A549 (cell line): ENCODE data around the gene SNX19. TPM values are rescaled to one million over a fixed set of nuclear protein-coding genes. Genes with fewer than 3 reads are reported as not detected.
A peak's percentile ranks its signal among the peaks of the same experiment; 100 is the strongest.
"Not testable (repeated sequence)": the region's sequence is repeated elsewhere in the genome, so short reads cannot be mapped to it uniquely, and the experiment has no call there.

Source experiments
- ATAC-seq, 2 experiments: fragments of 200-7000 bp in 1 of 2; fragments of >200 bp in 1 of 2; cut with Nextera tagmentation in 1 of 2; cut with Tn5 transposase in 1 of 2; 3 replicates each; pipeline versions ENCODE4 v1.8.0 to v1.9.1; 2018 to 2020; ENCODE audit warnings: mild to moderate bottlenecking in 1 of 2, moderate library complexity in 1 of 2
- CTCF ChIA-PET: fragments of 300-600 bp; sonication (Branson Sonifier 250); formaldehyde crosslinking; extraction: SDS; loops from one replicate; lab custom pipeline; 2021; ENCODE audit warnings: antibody characterized with exemption, inconsistent platforms; lab: Yijun Ruan, JAX
- POLR2A ChIA-PET: fragments of 350-600 bp; formaldehyde crosslinking; extraction: SDS; loops from one replicate; lab custom pipeline; 2021; ENCODE audit warnings: antibody characterized with exemption, inconsistent platforms; lab: Yijun Ruan, JAX
- DNase-seq, 2 experiments: peaks; one replicate each; pipeline versions ENCODE4 v3.0.0 to v3.0.0-alpha.2; 2011 to 2016; ENCODE audit warnings: low read depth in 1 of 2, low spot score in 1 of 2
- FAIRE-seq: peaks from 2 replicates; lab custom pipeline; 2011; peaks lifted over from hg19 to GRCh38; lab: Jason Lieb, UNC
- H3K27ac ChIP-seq, 2 experiments: fragments of >200 bp; sonication (Bioruptor Twin); formaldehyde crosslinking; 3 replicates each; pipeline ENCODE4 v1.5.1; 2016 to 2017
- H3K4me1 ChIP-seq: fragments of >200 bp; sonication (Bioruptor Twin); formaldehyde crosslinking; 3 replicates; pipeline ENCODE4 v1.6.1; 2016
- H3K4me2 ChIP-seq: fragments of >200 bp; sonication (Bioruptor Twin); formaldehyde crosslinking; 3 replicates; pipeline ENCODE4 v1.6.1; 2016
- H3K4me3 ChIP-seq: fragments of >200 bp; sonication (Bioruptor Twin); formaldehyde crosslinking; 3 replicates; pipeline ENCODE4 v1.5.1; 2016
- H3K9me3 ChIP-seq: fragments of >200 bp; sonication (Bioruptor Twin); formaldehyde crosslinking; 3 replicates; pipeline ENCODE4 v1.6.1; 2016
- CHD4 ChIP-seq: fragments of 200-600 bp; sonication (generic); IDR thresholded peaks from 2 replicates; pipeline ENCODE4 v1.6.1; 2016; ENCODE audit warnings: antibody characterized with exemption, mild to moderate bottlenecking, borderline replicate concordance
- CTCF ChIP-seq: fragments of >200 bp; sonication (Bioruptor Twin); formaldehyde crosslinking; IDR thresholded peaks from 3 replicates; pipeline ENCODE4 v1.5.1; 2016
- E2F6 ChIP-seq: IDR thresholded peaks from 2 replicates; pipeline ENCODE4 v1.6.1; 2012; ENCODE audit warnings: low read depth, borderline replicate concordance
- FOSL2 ChIP-seq, 2 experiments: fragments of 450-650 bp in 1 of 2; fragments of >200 bp in 1 of 2; sonication (Bioruptor Twin) in 1 of 2; formaldehyde crosslinking; IDR thresholded peaks; 2 replicates each; pipeline versions ENCODE4 v1.5.0 to v1.6.1; 2016 to 2020; ENCODE audit warnings: mild to moderate bottlenecking in 1 of 2, moderate library complexity in 1 of 2
- GATA3 ChIP-seq: IDR thresholded peaks from 2 replicates; pipeline ENCODE4 v1.6.1; 2012; ENCODE audit warnings: borderline replicate concordance
- KDM5A ChIP-seq: fragments of 200-600 bp; sonication (generic); IDR thresholded peaks from 2 replicates; pipeline ENCODE4 v1.6.1; 2016; ENCODE audit warnings: antibody characterized with exemption, mild to moderate bottlenecking
- POLR2A ChIP-seq: IDR thresholded peaks from 2 replicates; pipeline ENCODE4 v1.6.1; 2012; ENCODE audit warnings: mild to moderate bottlenecking, low read length
- POLR2AphosphoS2 ChIP-seq: conservative IDR thresholded peaks from 2 replicates; pipeline ENCODE4 v1.6.1; 2012; ENCODE audit warnings: low read length, improper control_type of control experiment, inconsistent platforms
- RAD21 ChIP-seq, 2 experiments: fragments of >200 bp in 1 of 2; sonication (Bioruptor Twin) in 1 of 2; formaldehyde crosslinking in 1 of 2; IDR thresholded peaks in 1 of 2; conservative IDR thresholded peaks in 1 of 2; 2 replicates in 1 of 2; 3 replicates in 1 of 2; pipeline ENCODE4 v1.6.1; 2012 to 2018; ENCODE audit warnings: inconsistent platforms in 1 of 2
- RCOR1 ChIP-seq: fragments of 150-350 bp; IDR thresholded peaks from 2 replicates; pipeline ENCODE4 v1.6.1; 2014; ENCODE audit warnings: antibody characterized with exemption, low read length, low read depth
- REST ChIP-seq: fragments of 200-600 bp; sonication (generic); IDR thresholded peaks from 2 replicates; pipeline ENCODE4 v1.6.1; 2016; ENCODE audit warnings: antibody characterized with exemption, mild to moderate bottlenecking, moderate library complexity
- SMC3 ChIP-seq: fragments of >200 bp; sonication (Bioruptor Twin); formaldehyde crosslinking; IDR thresholded peaks from 3 replicates; pipeline ENCODE4 v1.6.1; 2018; ENCODE audit warnings: inconsistent platforms
- USF2 ChIP-seq: fragments of 450-650 bp; IDR thresholded peaks from 2 replicates; pipeline ENCODE4 v1.6.1; 2014; ENCODE audit warnings: antibody characterized with exemption
- ZC3H11A ChIP-seq: fragments of 450-650 bp; IDR thresholded peaks from 2 replicates; pipeline ENCODE4 v1.6.1; 2014; ENCODE audit warnings: antibody characterized with exemption, mild to moderate bottlenecking
- WGBS: methylation state at CpG from one replicate; pipeline ENCODE4 v1.1.6; 2017; ENCODE audit errors: missing lambda C conversion rate; 5-methylcytosine and 5-hydroxymethylcytosine counted together
- polyA plus RNA-seq, 4 experiments: library from polyadenylated mRNA; depleted of rRNA in 3 of 4; stranded (reverse); fragments of >200 nt; fragmentation: RNase III in 1 of 4; extraction: RNeasy Plus Mini Kit Qiagen cat#74134 plus additional on column Dnase treatment in 1 of 4; gene quantifications; 2 replicates in 3 of 4; 3 replicates in 1 of 4; pipeline ENCODE4 v1.2.3, GENCODE V29; 2011 to 2017

SNX19 gene
- polyA plus RNA-seq, 2 of the 4 experiments (the other 2 are of a cell fraction): 13.4 to 26.7 TPM

- H3K9me3 ChIP-seq: no peaks in the 10 kb centered on the region
- ChIA-PET POLR2A (no interaction called here), CTCF (interaction anchor here (1.0 to 29.8 kb wide), 4 partner anchors 11 to 424 kb away, joined by 4 to 732 read pairs (median 52); partner anchors contain the start of genes ADAMTS15 and ADAMTS8)
- no peak for DNase-seq
- H3K27ac ChIP-seq: no peak overlapping the region
- FAIRE-seq: no peak
- H3K4me1 ChIP-seq: 0 out of 3 replicates have a peak, but pooled peaks cover 2% of the 10 kb centered on the region
- WGBS: 67% methylated on average over 1 of the region's 1 CpG
- TF ChIP-seq RAD21 (conservative IDR thresholded peaks at IDR 0.05 in 1 of 2, IDR thresholded peaks at IDR 0.05 in 1 of 2) (no peak), ZC3H11A (no peak), FOSL2 (IDR thresholded peaks at IDR 0.05) (no peak), FOSL2 (CRISPR knock-in tag; IDR thresholded peaks at IDR 0.05) (no peak), POLR2AphosphoS2 (no peak), REST (no peak), SMC3 (no peak), POLR2A (no peak), GATA3 (no peak), RCOR1 (no peak)
- H3K4me3 ChIP-seq: no peak overlapping the region
- ATAC-seq: no peak
- H3K4me2 ChIP-seq: no peak overlapping the region
Measured at GRCh38 chr11:130859886-130860285, 56.4 kb downstream of the SNX19 start.

GRCh38 chr11:130858215-130858614 lies 58.1 kb downstream of the SNX19 start:
- ChIA-PET POLR2A (no interaction called here), CTCF (interaction anchor here (1.0 to 29.8 kb wide), 5 partner anchors 9 to 422 kb away, joined by 3 to 732 read pairs (median 4); partner anchors contain the start of genes ADAMTS15 and ADAMTS8)
- FAIRE-seq (no peak), DNase-seq (peak in 1 of 2 experiments; percentile 24), ATAC-seq (no peak)
- 88% methylated on average over 2 of the region's 2 CpGs for WGBS
- Histone ChIP-seq H3K4me3 (no peak overlapping the region), H3K27ac (no peak overlapping the region), H3K9me3 (no peaks in the 10 kb centered on the region), H3K4me2 (no peak overlapping the region), H3K4me1 (0 out of 3 replicates have a peak, but pooled peaks cover 2% of the 10 kb centered on the region)
- TF ChIP-seq RCOR1: no peak
- TF ChIP-seq CHD4: no peak
- 0 out of 2 replicates have a peak, but pooled peaks have one; percentile 17 for TF ChIP-seq USF2
- no peak for TF ChIP-seq KDM5A
- no peak for TF ChIP-seq E2F6
- no peak for TF ChIP-seq CTCF
- TF ChIP-seq POLR2A: no peak
- TF ChIP-seq RAD21 (conservative IDR thresholded peaks at IDR 0.05 in 1 of 2, IDR thresholded peaks at IDR 0.05 in 1 of 2): no peak

- CTCF ChIA-PET: interaction anchor here (29.8 kb wide), 1 partner anchor 420 kb away, joined by 732 read pairs; the partner anchor contains the start of genes ADAMTS15 and ADAMTS8
- H3K4me1 ChIP-seq, FAIRE-seq, H3K4me3 ChIP-seq, ATAC-seq, POLR2A ChIA-PET, DNase-seq, H3K27ac ChIP-seq, H3K9me3 ChIP-seq, H3K4me2 ChIP-seq: not testable (repeated sequence)
- WGBS: 17% methylated on average over 2 of the region's 2 CpGs
Measured at GRCh38 chr11:130855707-130856106, 60.6 kb downstream of the SNX19 start.
